ENCODE measurements around the gene DPP7.
A peak's percentile ranks its signal among the peaks of the same experiment; 100 is the strongest.

The DPP7 gene

GRCh38 chr9:137110911-137111787 is 3.4 kb downstream of the DPP7 start:
- no peak for DNase-seq

GRCh38 chr9:137110147-137110910 is 4.2 kb downstream of the DPP7 start:
- no peak for DNase-seq

- DNase-seq = no peak
These were observed 5.0 kb downstream of the DPP7 start for GRCh38 chr9:137109250-137110146.

GRCh38 chr9:137108608-137109249 is 5.8 kb downstream of the DPP7 start:
- DNase-seq = no peak

- no peak for DNase-seq
These were observed 6.6 kb downstream of the DPP7 start for GRCh38 chr9:137107982-137108381.

GRCh38 chr9:137107312-137107921 is 7.1 kb downstream of the DPP7 start:
- no peak for DNase-seq

GRCh38 chr9:137106662-137107250 is 7.8 kb downstream of the DPP7 start:
- no peak for DNase-seq

- no peak for DNase-seq
These were observed 8.5 kb downstream of the DPP7 start for GRCh38 chr9:137105814-137106661.

- DNase-seq = no peak
These were observed 11.1 kb downstream of the DPP7 start for GRCh38 chr9:137103206-137103999.

- DNase-seq = no peak
These were observed 15.3 kb downstream of the DPP7 start for GRCh38 chr9:137099231-137099630.

- DNase-seq = no peak
These were observed 16.6 kb downstream of the DPP7 start for GRCh38 chr9:137097761-137098462.

- no peak for DNase-seq
These were observed 17.6 kb downstream of the DPP7 start for GRCh38 chr9:137096785-137097546.

- no peak for DNase-seq
These were observed 18.6 kb downstream of the DPP7 start for GRCh38 chr9:137095664-137096517.

- no peak for DNase-seq
These were observed 25.1 kb downstream of the DPP7 start for GRCh38 chr9:137089232-137089947.

GRCh38 chr9:137088121-137088520 is 26.4 kb downstream of the DPP7 start:
- no peak for DNase-seq

GRCh38 chr9:137087409-137087925 is 27.1 kb downstream of the DPP7 start:
- peak in 1 of 3 donors; percentile 30 for DNase-seq
